Measurements from ENCODE around the gene ZNF273.

ZNF273 gene

GRCh38 chr7:64874114-64874513 is 29.0 kb upstream of the ZNF273 start:
- H3K4me3 Mint-ChIP-seq: no peak overlapping the region
- H3K27ac Mint-ChIP-seq: no peak overlapping the region
- DNase-seq: no peak
- H3K4me1 Mint-ChIP-seq: peaks cover 13% of the 10 kb centered on the region
- ATAC-seq: no peak
- H3K9me3 Mint-ChIP-seq: peaks cover 0 to 18% of the 10 kb centered on the region in 2 donors
- peaks cover 20% of the 10 kb centered on the region for H3K27me3 Mint-ChIP-seq

- ATAC-seq (no peak), DNase-seq (no peak)
- Mint-ChIP-seq H3K4me3 (no peak overlapping the region), H3K27me3 (peaks cover 25% of the 10 kb centered on the region), H3K27ac (no peak overlapping the region), H3K4me1 (peaks cover 13% of the 10 kb centered on the region), H3K9me3 (peaks cover 0 to 14% of the 10 kb centered on the region in 2 donors)
Observed at GRCh38 chr7:64874562-64875250, 28.4 kb upstream of the ZNF273 start.

- peaks cover 30% of the 10 kb centered on the region for H3K27me3 Mint-ChIP-seq
Observed at GRCh38 chr7:64875258-64875657, 27.8 kb upstream of the ZNF273 start.

GRCh38 chr7:64875658-64876406 is 27.2 kb upstream of the ZNF273 start:
- H3K27me3 Mint-ChIP-seq: peaks cover 35% of the 10 kb centered on the region
- ATAC-seq (no peak), DNase-seq (no peak)
- H3K4me1 Mint-ChIP-seq: peaks cover 13% of the 10 kb centered on the region
- H3K27ac Mint-ChIP-seq: no peak overlapping the region
- peaks cover 0 to 4% of the 10 kb centered on the region in 2 donors for H3K9me3 Mint-ChIP-seq
- H3K4me3 Mint-ChIP-seq: no peak overlapping the region

More at GRCh38 chr7:64875258-64875657, 27.8 kb upstream of the ZNF273 start:
- Mint-ChIP-seq H3K4me3 (no peak overlapping the region), H3K9me3 (peaks cover 0 to 10% of the 10 kb centered on the region in 2 donors), H3K4me1 (peaks cover 13% of the 10 kb centered on the region), H3K27ac (no peak overlapping the region)
- no peak for ATAC-seq
- DNase-seq: no peak

- peak overlapping the region; percentile 77 to 78 for H3K4me3 Mint-ChIP-seq
- DNase-seq (peak; percentile 72 to 78), ATAC-seq (peak; percentile 92)
- H3K27ac Mint-ChIP-seq: peak overlapping the region in 1 of 2 donors; percentile 30
- peaks cover 17% of the 10 kb centered on the region for H3K4me1 Mint-ChIP-seq
- peaks cover 47% of the 10 kb centered on the region for H3K27me3 Mint-ChIP-seq
- no peaks in the 10 kb centered on the region for H3K9me3 Mint-ChIP-seq
Observed at GRCh38 chr7:64876792-64877713, 26.0 kb upstream of the ZNF273 start.

- peak overlapping the region; percentile 77 to 78 for H3K4me3 Mint-ChIP-seq
- H3K9me3 Mint-ChIP-seq: no peaks in the 10 kb centered on the region
- DNase-seq (no peak), ATAC-seq (peak; percentile 48)
- peaks cover 26% of the 10 kb centered on the region for H3K4me1 Mint-ChIP-seq
- H3K27me3 Mint-ChIP-seq: peaks cover 56% of the 10 kb centered on the region
- H3K27ac Mint-ChIP-seq: peak overlapping the region in 1 of 2 donors; percentile 87
Observed at GRCh38 chr7:64877714-64878610, 25.1 kb upstream of the ZNF273 start.

- H3K4me3 Mint-ChIP-seq: no peak overlapping the region
- H3K9me3 Mint-ChIP-seq: no peaks in the 10 kb centered on the region
- DNase-seq: no peak
- no peak overlapping the region for H3K27ac Mint-ChIP-seq
- ATAC-seq: no peak
- peaks cover 63% of the 10 kb centered on the region for H3K27me3 Mint-ChIP-seq
- H3K4me1 Mint-ChIP-seq: peaks cover 27% of the 10 kb centered on the region
Observed at GRCh38 chr7:64878684-64879083, 24.4 kb upstream of the ZNF273 start.

- ATAC-seq (no peak), DNase-seq (no peak)
- H3K27me3 Mint-ChIP-seq: peaks cover 69% of the 10 kb centered on the region
- no peaks in the 10 kb centered on the region for H3K9me3 Mint-ChIP-seq
- no peak overlapping the region for H3K27ac Mint-ChIP-seq
- H3K4me3 Mint-ChIP-seq: no peak overlapping the region
- H3K4me1 Mint-ChIP-seq: peaks cover 27% of the 10 kb centered on the region
Observed at GRCh38 chr7:64879086-64879730, 23.9 kb upstream of the ZNF273 start.

- Mint-ChIP-seq H3K4me3 (no peak overlapping the region), H3K27ac (no peak overlapping the region)
Observed at GRCh38 chr7:64879800-64880199, 23.3 kb upstream of the ZNF273 start.

GRCh38 chr7:64880322-64881297 is 22.5 kb upstream of the ZNF273 start:
- Mint-ChIP-seq H3K27me3 (peaks cover 83% of the 10 kb centered on the region), H3K4me3 (no peak overlapping the region)

More at GRCh38 chr7:64879800-64880199, 23.3 kb upstream of the ZNF273 start:
- Mint-ChIP-seq H3K9me3 (no peaks in the 10 kb centered on the region), H3K4me1 (peaks cover 27% of the 10 kb centered on the region), H3K27me3 (peaks cover 74% of the 10 kb centered on the region)
- no peak for DNase-seq
- no peak for ATAC-seq

GRCh38 chr7:64881461-64882287 is 21.4 kb upstream of the ZNF273 start:
- no peak for DNase-seq
- peak overlapping the region in 1 of 2 donors; percentile 90 for H3K27ac Mint-ChIP-seq
- H3K4me3 Mint-ChIP-seq: peak overlapping the region; percentile 77 to 78
- H3K27me3 Mint-ChIP-seq: peaks cover 84% of the 10 kb centered on the region
- ATAC-seq: no peak
- H3K4me1 Mint-ChIP-seq: peaks cover 34% of the 10 kb centered on the region
- H3K9me3 Mint-ChIP-seq: no peaks in the 10 kb centered on the region

More at GRCh38 chr7:64880322-64881297, 22.5 kb upstream of the ZNF273 start:
- H3K9me3 Mint-ChIP-seq: no peaks in the 10 kb centered on the region
- DNase-seq: no peak
- ATAC-seq: no peak
- peaks cover 27% of the 10 kb centered on the region for H3K4me1 Mint-ChIP-seq
- H3K27ac Mint-ChIP-seq: peak overlapping the region in 1 of 2 donors; percentile 22

- peak; percentile 59 for ATAC-seq
- Mint-ChIP-seq H3K27me3 (peaks cover 84% of the 10 kb centered on the region), H3K4me1 (peaks cover 33% of the 10 kb centered on the region), H3K9me3 (no peaks in the 10 kb centered on the region), H3K27ac (no peak overlapping the region), H3K4me3 (peak overlapping the region; percentile 77 to 78)
- DNase-seq: peak; percentile 35 to 41
Observed at GRCh38 chr7:64882341-64883112, 20.5 kb upstream of the ZNF273 start.

Data from stimulated activated naive CD8-positive, alpha-beta T cell treated with anti-CD3 and anti-CD28 coated beads, Interleukin-15, amount 100 ng/mL, for 72 hours (primary cell).